K562 (cell line): ENCODE measurements around the gene ZNF750. TPM values are rescaled to one million over a fixed set of nuclear protein-coding genes. Genes with fewer than 3 reads are reported as not detected.
A peak's percentile ranks its signal among the peaks of the same experiment; 100 is the strongest.

Experiments used
- ATAC-seq: fragments of 200-7000 bp; cut with Tn5 transposase; 3 replicates; pipeline ENCODE4 v1.9.1; 2020; ENCODE audit warnings: moderate library complexity
- BruUV-seq: library from RNA; stranded (reverse); fragments of 400-500 nt; replicated peaks from 2 replicates; lab custom pipeline; 2021; lab: Mats Ljungman, UMichigan
- CTCF ChIA-PET: fragments of 300-600 bp; formaldehyde crosslinking; extraction: SDS; loops from one replicate; lab custom pipeline; 2021; ENCODE audit warnings: low intra/inter-chr PET ratio; lab: Yijun Ruan, JAX
- POLR2A ChIA-PET: fragments of 300-600, 350-650 bp; sonication (Branson Sonifier 250); formaldehyde crosslinking; extraction: SDS; loops from one replicate; lab custom pipeline; 2021; ENCODE audit warnings: antibody characterized with exemption, inconsistent platforms; lab: Yijun Ruan, JAX
- DNase-seq, 4 experiments: peaks; one replicate each; pipeline versions ENCODE4 v3.0.0 to v3.0.0-alpha.2; 2011 to 2018; ENCODE audit warnings: low spot score in 3 of 4, mixed read lengths in 3 of 4; ENCODE audit errors: extremely low read depth in 1 of 4
- FAIRE-seq: peaks from 2 replicates; lab custom pipeline; 2011; peaks lifted over from hg19 to GRCh38; lab: Jason Lieb, UNC
- H2AFZ ChIP-seq: 2 replicates; pipeline ENCODE4 v1.6.0; 2011; ENCODE audit warnings: low read depth, low read length, control low read depth, inconsistent platforms
- H3K27ac ChIP-seq: fragments of 200-600 bp; 3 replicates; pipeline ENCODE4 v1.8.0; 2011; ENCODE audit warnings: low read depth, mild to moderate bottlenecking, control low read depth, inconsistent platforms, low read length, moderate library complexity, mixed read lengths; ENCODE audit errors: extremely low read depth
- H3K27me3 ChIP-seq, 2 experiments: fragments of 300-600 bp in 1 of 2; 2 replicates in 1 of 2; 3 replicates in 1 of 2; pipeline versions ENCODE4 v1.6.0 to v1.8.0; 2011; ENCODE audit warnings: inconsistent platforms in 2 of 2, low read length in 2 of 2, mild to moderate bottlenecking in 1 of 2, mixed read lengths in 1 of 2, moderate library complexity in 1 of 2; ENCODE audit not compliant: control insufficient read depth in 2 of 2, insufficient read depth in 2 of 2
- H3K36me3 ChIP-seq: fragments of 300-600 bp; 3 replicates; pipeline ENCODE4 v1.8.0; 2011; ENCODE audit warnings: mild to moderate bottlenecking, low read length, inconsistent platforms; ENCODE audit not compliant: control insufficient read depth, insufficient read depth
- H3K4me1 ChIP-seq, 2 experiments: fragments of 200-600 bp in 1 of 2; replicated peaks in 1 of 2; 2 replicates in 1 of 2; 3 replicates in 1 of 2; pipeline versions ENCODE4 v1.5.1 to v1.8.0; 2011; ENCODE audit warnings: inconsistent platforms in 2 of 2, low read length in 2 of 2, mild to moderate bottlenecking in 1 of 2, mixed read lengths in 1 of 2, moderate library complexity in 1 of 2; ENCODE audit not compliant: control insufficient read depth in 2 of 2, insufficient read depth in 2 of 2
- H3K4me2 ChIP-seq: 2 replicates; pipeline ENCODE4 v1.6.1; 2011; ENCODE audit warnings: low read length, control low read depth, inconsistent platforms, mixed read lengths; ENCODE audit not compliant: insufficient read depth
- H3K4me3 ChIP-seq: fragments of 200-600 bp; sonication (generic), shearing (Covaris generic); 2 replicates; pipeline ENCODE4 v1.5.1; 2016; ENCODE audit warnings: control low read depth, inconsistent platforms
- H3K79me2 ChIP-seq: fragments of 200-600 bp; 3 replicates; pipeline ENCODE4 v1.8.0; 2011; ENCODE audit warnings: low read length, inconsistent platforms; ENCODE audit not compliant: control insufficient read depth, insufficient read depth
- H3K9ac ChIP-seq, 2 experiments: 2 replicates each; pipeline versions ENCODE4 v1.6.0 to v1.6.1; 2011; ENCODE audit warnings: low read depth in 2 of 2, low read length in 2 of 2, control low read depth in 1 of 2, inconsistent platforms in 1 of 2, mild to moderate bottlenecking in 1 of 2, mixed read lengths in 1 of 2; ENCODE audit not compliant: insufficient read depth in 1 of 2
- H3K9me1 ChIP-seq: one replicate; pipeline ENCODE4 v1.6.0; 2011; ENCODE audit warnings: inconsistent platforms, mild to moderate bottlenecking, low read length, moderate library complexity; ENCODE audit not compliant: control insufficient read depth, insufficient read depth
- H3K9me3 ChIP-seq: replicated peaks from 2 replicates; pipeline ENCODE4 v1.5.1; 2011; ENCODE audit warnings: low read depth, low read length, inconsistent platforms; ENCODE audit not compliant: control insufficient read depth, insufficient read depth
- H4K20me1 ChIP-seq: replicated peaks from 2 replicates; pipeline ENCODE4 v1.6.1; 2011; ENCODE audit warnings: low read length, inconsistent platforms, mixed read lengths; ENCODE audit not compliant: control insufficient read depth, insufficient read depth
- BACH1 ChIP-seq: fragments of 200-800 bp; sonication (Bioruptor generic); IDR thresholded peaks from 2 replicates; pipeline ENCODE4 v1.6.1; 2016; ENCODE audit warnings: missing genetic modification characterization, missing compliant biosample characterization
- BCOR ChIP-seq: fragments of 450-650 bp; IDR thresholded peaks from 2 replicates; pipeline ENCODE4 v1.6.1; 2016
- DDX20 ChIP-seq: fragments of 450-650 bp; IDR thresholded peaks from 2 replicates; pipeline ENCODE4 v1.6.1; 2016; ENCODE audit warnings: missing genetic modification characterization, low read depth, mild to moderate bottlenecking, missing compliant biosample characterization, moderate library complexity
- GABPB2 ChIP-seq: fragments of 250-450 bp; sonication (Bioruptor Pico); conservative IDR thresholded peaks from 2 replicates; pipeline ENCODE4 v1.5.1; 2021; ENCODE audit warnings: mild to moderate bottlenecking
- HDAC3 ChIP-seq: fragments of 450-650 bp; IDR thresholded peaks from 2 replicates; pipeline ENCODE4 v1.6.1; 2018; ENCODE audit warnings: borderline replicate concordance, mild to moderate bottlenecking, moderate library complexity; ENCODE audit not compliant: partially characterized antibody
- KAT7 ChIP-seq: sonication (generic); formaldehyde crosslinking; IDR thresholded peaks from 2 replicates; pipeline ENCODE4 v1.8.0; 2022; ENCODE audit warnings: missing genetic modification reagents, mild to moderate bottlenecking, borderline replicate concordance
- LCOR ChIP-seq: sonication (generic); formaldehyde crosslinking; IDR thresholded peaks from 2 replicates; pipeline ENCODE4 v1.8.0; 2022; ENCODE audit warnings: mild to moderate bottlenecking, missing genetic modification reagents
- MAFF ChIP-seq: IDR thresholded peaks from 2 replicates; pipeline ENCODE4 v1.6.1; 2012; ENCODE audit warnings: low read length, improper control_type of control experiment
- MLLT1 ChIP-seq, 2 experiments: fragments of 450-650 bp; IDR thresholded peaks; 2 replicates each; pipeline ENCODE4 v1.6.1; 2016
- MTA1 ChIP-seq: fragments of 450-650 bp; IDR thresholded peaks from 2 replicates; pipeline ENCODE4 v1.6.1; 2017; ENCODE audit warnings: borderline replicate concordance
- NRF1 ChIP-seq, 2 experiments: fragments of 450-650 bp; IDR thresholded peaks in 1 of 2; conservative IDR thresholded peaks in 1 of 2; 2 replicates each; pipeline ENCODE4 v1.6.1; 2014; ENCODE audit warnings: mild to moderate bottlenecking in 2 of 2
- PHF8 ChIP-seq: fragments of 200-600 bp; sonication (generic); IDR thresholded peaks from 2 replicates; pipeline ENCODE4 v1.6.1; 2012; ENCODE audit warnings: mixed run types, mild to moderate bottlenecking, inconsistent platforms, low read length, moderate library complexity, borderline replicate concordance
- POLR2A ChIP-seq: fragments of 450-650 bp; conservative IDR thresholded peaks from 2 replicates; pipeline ENCODE4 v1.6.1; 2016
- POLR2AphosphoS2 ChIP-seq: IDR thresholded peaks from 2 replicates; pipeline ENCODE4 v1.6.1; 2012; ENCODE audit warnings: low read length, improper control_type of control experiment
- RAD51 ChIP-seq: fragments of 450-650 bp; IDR thresholded peaks from 2 replicates; pipeline ENCODE4 v1.7.1; 2016; ENCODE audit warnings: low read depth, mild to moderate bottlenecking, borderline replicate concordance
- RCOR1 ChIP-seq, 2 experiments: IDR thresholded peaks; 2 replicates each; pipeline ENCODE4 v1.6.1; 2012; ENCODE audit warnings: low read depth in 2 of 2, low read length in 2 of 2, borderline replicate concordance in 1 of 2, improper control_type of control experiment in 1 of 2
- RHOXF2B ChIP-seq: fragments of 250-450 bp; sonication (Bioruptor Pico); conservative IDR thresholded peaks from 2 replicates; pipeline ENCODE4 v1.5.1; 2021
- SRSF7 ChIP-seq: fragments of 200-400 bp; formaldehyde crosslinking; optimal IDR thresholded peaks from 2 replicates; pipeline ENCODE3; 2017; ENCODE audit warnings: mild to moderate bottlenecking, low read depth, low read length
- TARDBP ChIP-seq: fragments of 450-650 bp; IDR thresholded peaks from 2 replicates; pipeline ENCODE4 v1.6.1; 2016
- TEAD2 ChIP-seq: fragments of 450-650 bp; IDR thresholded peaks from 2 replicates; pipeline ENCODE4 v1.6.1; 2016; ENCODE audit warnings: missing genetic modification characterization, control low read depth, missing compliant biosample characterization
- ZKSCAN3 ChIP-seq: fragments of 250-450 bp; sonication (Bioruptor Pico); IDR thresholded peaks from 2 replicates; pipeline ENCODE4 v1.4.0; 2020
- ZNF41 ChIP-seq: fragments of 250-450 bp; sonication (Bioruptor Pico); conservative IDR thresholded peaks from 2 replicates; pipeline ENCODE4 v1.4.0; 2020; ENCODE audit warnings: mild to moderate bottlenecking
- ZNF444 ChIP-seq: fragments of 250-450 bp; sonication (Bioruptor Pico); IDR thresholded peaks from 2 replicates; pipeline ENCODE4 v1.4.0; 2020; ENCODE audit warnings: mild to moderate bottlenecking, moderate library complexity
- ZNF584 ChIP-seq: fragments of 200-800 bp; sonication (Bioruptor generic); IDR thresholded peaks from 2 replicates; pipeline ENCODE4 v1.6.1; 2016; ENCODE audit warnings: low read depth, mild to moderate bottlenecking, missing genetic modification characterization, missing compliant biosample characterization
- WGBS: fragments of 100-300 bp; shearing (Covaris generic); methylation state at CpG from one replicate; pipeline ENCODE4 v1.1.6; 2016; ENCODE audit warnings: low coverage, mixed read lengths; ENCODE audit not compliant: insufficient coverage; ENCODE audit errors: missing lambda C conversion rate; 5-methylcytosine and 5-hydroxymethylcytosine counted together
- in situ Hi-C: fragments of 300-500 bp; cut with MboI; formaldehyde crosslinking; loops from 4 replicates; pipeline ENCODE4 v1.15.0; 2018; ENCODE audit warnings: inconsistent platforms, mixed read lengths
- intact Hi-C: fragments of 100-400 bp; cut with micrococcal nuclease; formaldehyde crosslinking; loops from 2 replicates; pipeline ENCODE4 v1.14.2; 2022
- polyA plus RNA-seq, 8 experiments: library from polyadenylated mRNA; depleted of rRNA in 4 of 8; stranded (reverse) in 5 of 8; unstranded in 3 of 8; fragments of >200 nt; fragmentation: Nextera tagmentation in 2 of 8; fragmentation: Illumina TruSeq in 1 of 8; extraction: Ambion mirVana in 2 of 8; extraction: Trizol in 1 of 8; gene quantifications; 2 replicates each; pipeline versions ENCODE4 v1.2.1 to v1.2.3, GENCODE V29; 2011 to 2014; ENCODE audit warnings: inconsistent platforms in 1 of 8, missing spikeins in 1 of 8
- total RNA-seq, 7 experiments: library from RNA; depleted of rRNA in 6 of 7; stranded (reverse); fragments of >200 nt in 6 of 7; fragmentation: Illumina TruSeq in 2 of 7; extraction: Trizol in 2 of 7; gene quantifications; 2 replicates each; pipeline versions ENCODE4 v1.2.1 to v1.2.3, GENCODE V29; 2011 to 2021; ENCODE audit warnings: low replicate concordance in 1 of 7

ZNF750 gene
- total and polyA plus RNA-seq, 9 of the 15 experiments (the other 6 are each of a cell fraction or from before 2014, with no cell fraction given): not detected

DNA sequence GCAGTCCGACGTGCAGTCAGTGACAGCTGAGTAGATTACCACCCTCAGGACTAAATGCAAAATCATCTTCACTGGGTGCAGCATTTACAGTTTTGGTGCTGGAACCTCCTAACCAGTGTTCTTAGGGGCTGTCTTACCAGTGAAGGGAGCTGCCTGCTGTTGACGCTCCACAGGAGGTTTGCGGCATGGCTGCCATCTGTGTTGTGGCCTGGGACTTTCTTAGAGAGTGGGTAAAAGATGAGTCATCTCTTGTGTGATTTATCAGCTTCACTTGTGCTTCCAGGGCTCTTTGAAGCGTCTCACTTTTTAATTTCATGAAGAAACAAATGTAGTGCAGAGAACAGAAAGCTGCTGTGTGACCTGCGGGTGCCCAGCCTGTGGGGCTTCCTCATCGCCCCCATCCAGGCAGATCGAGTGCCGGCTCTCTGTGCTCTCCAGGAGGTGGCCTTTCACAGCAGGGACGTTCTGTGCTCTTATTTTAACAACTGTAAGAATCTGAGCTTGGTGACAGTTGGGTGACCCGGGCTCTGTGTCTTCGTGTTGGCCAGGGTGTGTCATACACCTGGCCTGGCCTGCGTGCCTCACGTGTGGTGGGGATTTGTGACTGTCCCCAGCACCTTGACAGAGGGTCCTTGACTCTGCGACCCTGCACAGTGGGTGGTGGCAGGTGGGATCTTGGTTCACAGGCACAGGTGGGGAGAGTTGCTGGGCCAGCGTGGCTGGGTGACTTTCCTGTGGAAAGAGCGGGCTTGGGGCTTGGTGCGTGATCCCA lies 24.3 kb upstream of the ZNF750 start:
- Histone ChIP-seq H3K4me2 (peak overlapping the region; percentile 38; the same call in 1 of the 2 replicates), H3K9me3 (no peaks in the 10 kb centered on the region), H3K9ac (peak overlapping the region; percentile 26 to 87), H3K79me2 (peaks cover 45% of the 10 kb centered on the region; the same call in 2 of the 3 replicates), H2AFZ (peak overlapping the region; percentile 51; the same call in 1 of the 2 replicates), H3K27me3 (no peaks in the 10 kb centered on the region), H3K27ac (peak overlapping the region; percentile 71), H3K4me1 (peaks cover 52 to 87% of the 10 kb centered on the region in 2 experiments), H3K36me3 (no peaks in the 10 kb centered on the region; the same call in 2 of the 3 replicates), H3K4me3 (no peak overlapping the region), H4K20me1 (no peaks in the 10 kb centered on the region), H3K9me1 (peaks cover 5% of the 10 kb centered on the region)
- in situ Hi-C loops: no loop called here
- ChIA-PET POLR2A (interaction anchor here (1.1 to 2.7 kb wide), 3 partner anchors 12 to 31 kb away, joined by 3 to 12 read pairs (median 4); no protein-coding TSS in a partner anchor), CTCF (interaction anchor here (1.0 kb wide), 1 partner anchor 12 kb away, joined by 3 read pairs; no protein-coding TSS in a partner anchor)
- 27% methylated on average over 18 of the region's 18 CpGs for WGBS
- intact Hi-C loops: no loop called here
- peak; percentile 97 for FAIRE-seq
- ATAC-seq: peak; percentile 70
- peak; percentile 63 to 79 (median 71) for DNase-seq
- no TSS peak for BruUV-seq
- TF ChIP-seq BACH1 (tag) (0 out of 2 replicates have a peak, but pooled peaks have one; percentile 51), RAD51 (no peak), MLLT1 (IDR thresholded peaks at IDR 0.05) (no peak), BCOR (no peak), KAT7 (CRISPR knock-in tag) (no peak), MAFF (peak; percentile 47; the same call in 1 of the 2 replicates), GABPB2 (no peak), MTA1 (0 out of 2 replicates have a peak, but pooled peaks have one; percentile 31), TEAD2 (tag) (no peak), RCOR1 (IDR thresholded peaks at IDR 0.05; ENCODE audit: borderline replicate concordance in 1 of 2, low read depth in 2 of 2, low read length in 2 of 2) (peak in 1 of 2 experiments; percentile 33; a peak in 1 of 4 replicates), SRSF7 (no peak), ZNF584 (CRISPR knock-in tag) (no peak), ZNF41 (CRISPR knock-in tag) (no peak), ZNF444 (CRISPR knock-in tag) (no peak), NRF1 (conservative IDR thresholded peaks at IDR 0.05 in 1 of 2, IDR thresholded peaks at IDR 0.05 in 1 of 2) (no peak), PHF8 (peak; percentile 12; the same call in 1 of the 2 replicates), LCOR (CRISPR knock-in tag) (no peak), ZKSCAN3 (no peak), POLR2A (no peak), TARDBP (no peak), POLR2AphosphoS2 (no peak), HDAC3 (no peak), DDX20 (tag) (no peak), RHOXF2B (CRISPR knock-in tag) (no peak)
